ENCODE measurements around the gene PLEKHG3.

DNA sequence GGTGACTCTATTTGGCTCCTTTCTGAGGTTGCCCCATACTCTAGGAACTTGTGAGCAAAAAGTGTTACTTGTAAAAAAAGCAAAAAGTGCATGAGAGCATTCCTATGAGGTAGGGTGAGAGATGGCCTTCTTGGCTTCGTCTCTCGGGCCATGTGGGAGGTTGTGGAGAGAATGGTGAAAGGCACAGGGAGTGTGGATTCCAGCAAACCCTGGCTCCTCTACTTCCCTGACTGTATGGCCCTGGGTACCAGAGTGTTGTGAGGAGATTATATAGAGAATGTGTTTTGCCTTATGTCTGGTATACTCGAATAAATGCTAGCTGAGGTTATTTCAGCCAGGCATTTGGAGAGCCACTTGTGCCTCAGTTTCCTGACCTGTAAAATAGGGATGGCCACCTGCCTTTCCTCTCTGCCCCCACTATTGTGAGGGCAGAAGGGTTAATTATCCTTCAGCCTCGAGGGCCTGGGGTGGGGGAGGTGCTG lies 11.0 kb downstream of the PLEKHG3 start:
- TF ChIP-seq GATA2 (IDR thresholded peaks at IDR 0.05; ENCODE audit: low read depth, low read length): no peak
- no peak for TF ChIP-seq GATA3 (IDR thresholded peaks at IDR 0.05; ENCODE audit: low read depth, low read length)

Data from SH-SY5Y (cell line).